DOHH2 (cell line): ENCODE measurements around the gene PTPRT.

Experiments
- H3F3A ChIP-seq: fragments of 200-600 bp; sonication (generic), shearing (Covaris generic); 2 replicates; pipeline ENCODE4 v1.6.0; 2016; ENCODE audit warnings: antibody characterized with exemption, mild to moderate bottlenecking; ENCODE audit not compliant: control insufficient read depth, insufficient read depth
- H3K27ac ChIP-seq: fragments of 200-600 bp; sonication (generic); 2 replicates; pipeline ENCODE4 v1.5.1; 2014; ENCODE audit warnings: low read depth, mild to moderate bottlenecking, low read length, moderate library complexity
- H3K27me3 ChIP-seq: fragments of 200-600 bp; sonication (generic); 2 replicates; pipeline ENCODE4 v1.6.1; 2014; ENCODE audit warnings: mild to moderate bottlenecking, low read length, mixed read lengths; ENCODE audit not compliant: control insufficient read depth
- H3K36me3 ChIP-seq: fragments of 200-600 bp; sonication (generic); 2 replicates; pipeline ENCODE4 v1.6.1; 2014; ENCODE audit warnings: mild to moderate bottlenecking, low read length, moderate library complexity, mixed read lengths; ENCODE audit not compliant: control insufficient read depth
- H3K4me1 ChIP-seq: fragments of 200-600 bp; sonication (generic); 2 replicates; pipeline ENCODE4 v1.6.1; 2014; ENCODE audit warnings: mild to moderate bottlenecking, low read length, mixed read lengths; ENCODE audit not compliant: control insufficient read depth
- H3K4me2 ChIP-seq: fragments of 200-600 bp; sonication (generic); 2 replicates; pipeline ENCODE4 v1.6.0; 2014; ENCODE audit warnings: mild to moderate bottlenecking, low read length, moderate library complexity
- H3K4me3 ChIP-seq: fragments of 200-600 bp; sonication (generic); 2 replicates; pipeline ENCODE4 v1.5.1; 2014; ENCODE audit warnings: mild to moderate bottlenecking, low read length, mixed read lengths
- H3K79me2 ChIP-seq: fragments of 200-600 bp; sonication (generic); 2 replicates; pipeline ENCODE4 v1.6.1; 2014; ENCODE audit warnings: mild to moderate bottlenecking, low read length, mixed read lengths; ENCODE audit not compliant: control insufficient read depth
- H3K9me2 ChIP-seq: fragments of 200-600 bp; sonication (generic); replicated peaks from 2 replicates; pipeline ENCODE4 v1.6.1; 2014; ENCODE audit warnings: mild to moderate bottlenecking, low read length, mixed read lengths; ENCODE audit not compliant: control insufficient read depth
- H3K9me3 ChIP-seq: fragments of 200-600 bp; sonication (generic); 2 replicates; pipeline ENCODE4 v1.6.1; 2014; ENCODE audit warnings: antibody characterized with exemption, low read length, mixed read lengths; ENCODE audit not compliant: control insufficient read depth, insufficient read depth
- H4K20me1 ChIP-seq: fragments of 200-600 bp; sonication (generic); 2 replicates; pipeline ENCODE4 v1.6.0; 2014; ENCODE audit warnings: low read depth, mild to moderate bottlenecking, antibody characterized with exemption, low read length, moderate library complexity; ENCODE audit not compliant: control insufficient read depth, insufficient read depth
- CTCF ChIP-seq: fragments of 200-600 bp; sonication (generic); IDR thresholded peaks from one replicate; pipeline ENCODE4 v1.5.1; 2014; ENCODE audit warnings: antibody characterized with exemption, mild to moderate bottlenecking, low read depth, low read length; ENCODE audit not compliant: poor library complexity, severe bottlenecking
- EZH2phosphoT487 ChIP-seq: fragments of 200-600 bp; sonication (generic); IDR thresholded peaks from 2 replicates; pipeline ENCODE4 v1.6.1; 2017; ENCODE audit warnings: borderline replicate concordance, mild to moderate bottlenecking, antibody characterized with exemption, low read length, moderate library complexity, mixed read lengths

PTPRT gene

GRCh38 chr20:42361402-42361970 lies 828.2 kb downstream of the PTPRT start:
- H4K20me1 ChIP-seq: no peaks in the 10 kb centered on the region
- no peaks in the 10 kb centered on the region for H3K4me1 ChIP-seq
- no peaks in the 10 kb centered on the region for H3K9me2 ChIP-seq
- no peaks in the 10 kb centered on the region for H3F3A ChIP-seq
- no peak overlapping the region for H3K4me3 ChIP-seq
- no peaks in the 10 kb centered on the region for H3K36me3 ChIP-seq
- no peaks in the 10 kb centered on the region for H3K79me2 ChIP-seq
- H3K27me3 ChIP-seq: peaks cover 11% of the 10 kb centered on the region; the same call in 1 of the 2 replicates
- no peak overlapping the region for H3K27ac ChIP-seq
- H3K4me2 ChIP-seq: no peak overlapping the region
- H3K9me3 ChIP-seq: no peaks in the 10 kb centered on the region
- TF ChIP-seq EZH2phosphoT487 (no peak), CTCF (no peak)

GRCh38 chr20:42360621-42361020 lies 829.1 kb downstream of the PTPRT start:
- H3K27ac ChIP-seq: no peak overlapping the region
- H3K4me1 ChIP-seq: no peaks in the 10 kb centered on the region
- no peaks in the 10 kb centered on the region for H3K36me3 ChIP-seq
- TF ChIP-seq EZH2phosphoT487 (no peak), CTCF (no peak)
- no peaks in the 10 kb centered on the region for H3F3A ChIP-seq
- no peaks in the 10 kb centered on the region for H4K20me1 ChIP-seq
- no peaks in the 10 kb centered on the region for H3K79me2 ChIP-seq
- H3K27me3 ChIP-seq: 0 out of 2 replicates have a peak, but pooled peaks cover 7% of the 10 kb centered on the region
- no peak overlapping the region for H3K4me3 ChIP-seq
- no peaks in the 10 kb centered on the region for H3K9me2 ChIP-seq
- H3K4me2 ChIP-seq: no peak overlapping the region
- no peaks in the 10 kb centered on the region for H3K9me3 ChIP-seq

- Histone ChIP-seq H3K27me3 (0 out of 2 replicates have a peak, but pooled peaks cover 6% of the 10 kb centered on the region), H3K36me3 (no peaks in the 10 kb centered on the region), H3F3A (no peaks in the 10 kb centered on the region), H4K20me1 (no peaks in the 10 kb centered on the region), H3K9me2 (no peaks in the 10 kb centered on the region), H3K27ac (no peak overlapping the region), H3K9me3 (no peaks in the 10 kb centered on the region), H3K4me1 (no peaks in the 10 kb centered on the region), H3K4me3 (no peak overlapping the region), H3K4me2 (no peak overlapping the region), H3K79me2 (no peaks in the 10 kb centered on the region)
- TF ChIP-seq EZH2phosphoT487 (no peak), CTCF (no peak)
These were observed 830.1 kb downstream of the PTPRT start for GRCh38 chr20:42359617-42360016.
